HG02840 (cell line): Measurements from ENCODE around the gene DNAH17.

Experiments
- ATAC-seq: cut with Tn5 transposase; IDR thresholded peaks from one replicate; pipeline ENCODE4 v1.9.1; 2021; ENCODE audit warnings: mild to moderate bottlenecking, moderate library complexity, moderate number of reproducible peaks; ENCODE audit not compliant: unreplicated experiment, low FRiP score

Gene DNAH17

GRCh38 chr17:78499715-78500540, 77.3 kb downstream of the DNAH17 start:
- no peak for ATAC-seq

GRCh38 chr17:78498848-78499247, 78.3 kb downstream of the DNAH17 start:
- no peak for ATAC-seq

GRCh38 chr17:78497115-78497540, 80.1 kb downstream of the DNAH17 start:
- no peak for ATAC-seq

GRCh38 chr17:78496311-78496710, 80.9 kb downstream of the DNAH17 start:
- no peak for ATAC-seq

- no peak for ATAC-seq
These were observed 81.6 kb downstream of the DNAH17 start for GRCh38 chr17:78495634-78496033.

GRCh38 chr17:78494696-78495330, 82.4 kb downstream of the DNAH17 start:
- ATAC-seq = no peak

GRCh38 chr17:78493853-78494695, 83.1 kb downstream of the DNAH17 start:
- no peak for ATAC-seq

- no peak for ATAC-seq
These were observed 83.7 kb downstream of the DNAH17 start for GRCh38 chr17:78493450-78493849.

GRCh38 chr17:78492116-78492799, 84.9 kb downstream of the DNAH17 start:
- no peak for ATAC-seq

GRCh38 chr17:78491236-78492115, 85.7 kb downstream of the DNAH17 start:
- no peak for ATAC-seq

- ATAC-seq = no peak
These were observed 86.5 kb downstream of the DNAH17 start for GRCh38 chr17:78490673-78491072.

GRCh38 chr17:78490156-78490555, 87.0 kb downstream of the DNAH17 start:
- ATAC-seq = no peak

- no peak for ATAC-seq
These were observed 88.1 kb downstream of the DNAH17 start for GRCh38 chr17:78488867-78489634.

- ATAC-seq = no peak
These were observed 89.0 kb downstream of the DNAH17 start for GRCh38 chr17:78488156-78488555.

- ATAC-seq = no peak
These were observed 90.1 kb downstream of the DNAH17 start for GRCh38 chr17:78486946-78487680.

GRCh38 chr17:78486228-78486802, 90.9 kb downstream of the DNAH17 start:
- ATAC-seq = no peak

GRCh38 chr17:78485290-78486168, 91.7 kb downstream of the DNAH17 start:
- no peak for ATAC-seq
